ENCODE results near the gene YPEL3.
"Not testable (repeated sequence)": the region's sequence is repeated elsewhere in the genome, so short reads cannot be mapped to it uniquely, and the experiment has no call there.

YPEL3 gene, protein sequence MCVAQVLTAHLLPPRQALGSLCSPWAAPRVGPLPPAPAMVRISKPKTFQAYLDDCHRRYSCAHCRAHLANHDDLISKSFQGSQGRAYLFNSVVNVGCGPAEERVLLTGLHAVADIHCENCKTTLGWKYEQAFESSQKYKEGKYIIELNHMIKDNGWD

DNA sequence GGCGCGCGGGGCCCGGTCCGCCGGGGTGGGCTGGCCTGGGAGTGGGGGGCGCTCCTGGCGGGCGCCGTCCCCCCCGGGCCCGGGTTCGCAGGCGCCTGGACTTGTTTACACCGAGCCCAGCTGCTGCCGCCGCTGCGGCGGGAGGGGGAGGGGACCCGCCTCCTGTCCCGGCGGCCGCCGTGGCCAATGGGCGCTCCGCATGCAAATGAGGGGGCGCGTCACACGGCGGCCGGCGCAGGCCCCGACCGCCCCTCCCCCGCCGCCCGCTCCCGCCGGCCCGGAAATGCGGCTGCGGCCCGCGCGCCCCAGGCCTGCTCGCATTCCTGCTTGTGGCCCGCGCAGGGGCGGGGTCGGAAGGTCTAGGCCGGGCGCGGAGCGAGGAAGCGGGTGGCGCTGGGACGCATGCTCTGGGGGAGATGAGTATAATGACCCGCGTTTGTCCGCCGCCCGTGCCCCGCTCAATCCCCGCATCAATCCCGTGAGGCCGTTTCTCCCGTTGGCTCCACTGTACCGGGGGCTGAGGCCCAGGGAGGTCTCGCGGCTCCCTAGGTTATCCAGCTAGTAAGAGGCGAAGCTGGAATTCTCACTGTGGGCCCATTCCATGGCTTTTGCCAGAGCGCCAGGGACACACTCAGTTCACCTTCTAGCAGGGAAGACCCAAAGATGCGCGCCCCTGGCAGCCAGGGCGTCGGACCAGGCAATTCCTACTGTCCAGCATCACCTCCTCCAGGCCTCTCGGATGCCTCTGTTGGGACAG is at the start of gene YPEL3:
Gene YPEL3, minus strand, starts transcription at position 109 of the 757 bp plus-strand sequence. CDS start 731 bp downstream, outside the sequence.
- DNase-seq = peak; percentile 20 to 94 (median 82)

- no peak for DNase-seq
These were observed 49.6 kb upstream of the YPEL3 start for GRCh38 chr16:30145657-30146056.

GRCh38 chr16:30144917-30145316 is 48.9 kb upstream of the YPEL3 start:
- DNase-seq = no peak

DNA sequence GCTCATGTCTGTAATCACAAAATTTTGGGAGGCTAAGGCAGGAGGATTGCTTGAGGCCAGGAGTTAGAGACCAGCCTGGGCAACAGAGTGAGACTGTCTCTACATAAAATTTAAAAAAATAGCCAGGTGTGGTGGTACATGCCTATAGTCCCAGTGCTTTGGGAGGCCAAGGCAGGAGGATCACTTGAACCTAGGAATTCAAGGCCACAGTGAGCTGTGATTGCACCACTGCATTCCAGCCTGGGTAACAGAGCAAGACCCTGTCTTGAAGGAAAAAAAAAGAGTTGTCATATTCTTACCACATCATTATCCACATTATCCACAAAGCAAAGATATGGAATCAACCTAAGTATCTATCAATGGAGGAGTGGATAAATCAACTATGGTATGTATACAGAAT is 48.0 kb upstream of the YPEL3 start:
- no peak for DNase-seq

- no peak for DNase-seq
These were observed 47.3 kb upstream of the YPEL3 start for GRCh38 chr16:30143347-30143702.

DNA sequence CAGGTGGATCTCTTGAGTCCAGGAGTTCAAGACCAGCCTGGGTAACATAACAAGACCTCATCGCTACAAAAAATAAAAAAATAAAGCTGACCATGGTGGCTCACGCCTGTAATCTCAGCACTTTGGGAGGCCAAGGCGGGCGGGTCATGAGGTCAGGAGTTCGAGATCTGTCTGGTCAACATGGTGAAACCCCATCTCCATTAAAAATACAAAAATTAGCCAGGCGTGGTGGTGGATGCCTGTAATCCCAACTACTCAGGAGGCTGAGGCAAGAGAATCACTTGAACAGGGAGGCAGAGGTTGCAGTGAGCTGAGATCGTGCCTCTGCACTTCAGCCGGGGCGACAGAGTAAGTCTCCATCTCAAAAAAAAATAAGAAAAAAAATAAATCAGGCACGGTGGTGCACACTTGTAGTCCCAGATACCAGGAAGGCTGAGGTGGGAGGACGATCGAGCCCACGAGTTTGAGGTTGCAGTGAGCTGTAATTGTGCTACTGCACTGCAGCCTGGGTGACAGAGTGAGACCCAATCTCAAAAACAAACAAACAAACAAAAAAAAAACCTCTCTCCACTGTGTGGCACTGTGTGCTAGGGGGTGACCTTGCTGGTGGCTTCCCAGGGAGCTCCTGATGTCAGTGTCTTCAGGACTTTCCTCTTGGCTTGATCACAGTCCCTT is 46.8 kb upstream of the YPEL3 start:
- no peak for DNase-seq

GRCh38 chr16:30141750-30142149 is 45.7 kb upstream of the YPEL3 start:
- DNase-seq = no peak

DNA sequence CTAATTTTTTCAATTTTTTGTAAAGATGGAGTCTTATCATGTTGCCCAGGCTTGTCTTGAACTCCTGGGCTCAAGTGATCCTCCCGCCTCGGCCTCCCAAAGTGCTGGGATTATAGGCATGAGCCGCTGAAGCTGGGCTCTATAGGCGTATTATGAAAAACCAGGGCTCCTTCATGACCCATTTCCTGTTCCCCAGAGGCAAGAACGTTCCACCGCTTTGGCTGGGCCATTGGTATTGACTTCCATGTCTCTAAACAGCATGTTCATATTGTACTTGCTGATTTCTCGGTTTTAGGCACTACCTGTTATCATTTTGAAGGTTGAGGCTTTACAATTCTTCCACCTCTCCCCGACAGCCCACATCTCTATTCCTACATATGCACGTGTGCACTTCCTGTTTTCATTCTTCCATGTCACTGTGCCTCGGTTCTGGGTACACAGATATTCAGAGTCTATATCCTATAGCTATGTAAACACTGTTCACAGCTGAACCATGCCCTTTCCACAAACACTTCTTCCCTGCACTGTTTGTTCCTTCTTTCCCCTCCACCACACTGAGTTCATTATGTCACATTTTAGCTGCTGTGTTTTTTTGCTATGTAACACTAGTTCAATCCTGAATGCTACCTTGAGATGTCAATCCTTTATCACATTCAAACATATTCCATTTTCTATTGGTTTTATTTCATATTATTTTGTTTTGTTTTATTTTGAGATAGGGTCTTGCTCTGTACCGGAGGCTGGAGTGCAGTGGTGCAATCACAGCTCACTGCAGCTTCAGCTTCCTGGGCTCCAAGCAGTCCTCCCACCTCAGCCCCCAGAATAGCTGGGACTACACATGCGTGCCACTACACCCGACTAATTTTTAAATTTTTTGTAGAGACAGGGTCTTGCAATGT is 43.8 kb upstream of the YPEL3 start:
- DNase-seq = no peak

- DNase-seq = peak in 2 of 14 donors; percentile 1 to 29
These were observed 41.9 kb upstream of the YPEL3 start for GRCh38 chr16:30137897-30138296.

GRCh38 chr16:30136971-30137605 is 41.1 kb upstream of the YPEL3 start:
- no peak for DNase-seq

- no peak for DNase-seq
These were observed 36.6 kb upstream of the YPEL3 start for GRCh38 chr16:30132591-30132990.

- no peak for DNase-seq
These were observed 36.0 kb upstream of the YPEL3 start for GRCh38 chr16:30131869-30132475.

DNA sequence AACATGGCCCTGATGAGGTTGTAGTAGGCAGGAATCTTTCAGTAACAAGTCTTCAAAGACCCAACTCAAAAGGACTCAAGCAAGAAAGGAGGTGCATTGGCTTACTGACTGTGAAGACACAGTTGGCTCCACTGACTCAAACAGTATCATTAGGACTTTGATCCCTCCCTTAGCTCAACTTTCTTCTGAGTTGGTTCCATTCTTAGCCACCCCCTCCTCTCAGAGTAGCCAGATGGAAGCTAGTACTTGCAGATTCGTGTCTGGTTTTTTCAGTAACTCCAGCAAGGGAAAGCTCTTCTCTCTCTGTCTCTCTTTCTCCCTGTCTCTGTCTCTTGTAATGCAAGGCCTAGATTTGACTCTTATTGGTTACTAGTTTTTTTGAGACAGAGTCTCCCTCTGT is 32.0 kb upstream of the YPEL3 start:
- DNase-seq = no peak

- not testable (repeated sequence) for DNase-seq
These were observed 29.7 kb upstream of the YPEL3 start for GRCh38 chr16:30125690-30126089.

DNA sequence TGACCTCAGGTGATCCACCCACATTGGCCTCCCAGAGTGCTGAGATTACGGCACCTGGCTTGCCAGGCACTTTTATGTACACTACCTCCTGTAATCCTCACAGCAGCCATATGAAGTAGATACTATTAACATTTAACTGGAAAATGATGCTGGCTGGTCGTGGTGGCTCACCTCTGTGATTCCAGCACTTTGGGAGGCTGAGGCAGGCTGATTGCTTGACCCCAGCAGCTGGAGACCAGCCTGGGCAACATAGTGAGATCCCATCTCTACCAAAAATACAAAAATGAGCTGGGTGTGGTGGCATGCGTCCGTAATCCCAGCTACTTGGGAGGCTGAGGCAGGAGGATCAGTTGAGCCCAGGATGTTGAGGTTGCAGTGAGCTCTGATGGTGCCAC is 29.0 kb upstream of the YPEL3 start:
- DNase-seq = no peak

- peak in 2 of 14 donors; percentile 58 to 70 for DNase-seq
These were observed 26.7 kb upstream of the YPEL3 start for GRCh38 chr16:30122604-30123160.

DNA sequence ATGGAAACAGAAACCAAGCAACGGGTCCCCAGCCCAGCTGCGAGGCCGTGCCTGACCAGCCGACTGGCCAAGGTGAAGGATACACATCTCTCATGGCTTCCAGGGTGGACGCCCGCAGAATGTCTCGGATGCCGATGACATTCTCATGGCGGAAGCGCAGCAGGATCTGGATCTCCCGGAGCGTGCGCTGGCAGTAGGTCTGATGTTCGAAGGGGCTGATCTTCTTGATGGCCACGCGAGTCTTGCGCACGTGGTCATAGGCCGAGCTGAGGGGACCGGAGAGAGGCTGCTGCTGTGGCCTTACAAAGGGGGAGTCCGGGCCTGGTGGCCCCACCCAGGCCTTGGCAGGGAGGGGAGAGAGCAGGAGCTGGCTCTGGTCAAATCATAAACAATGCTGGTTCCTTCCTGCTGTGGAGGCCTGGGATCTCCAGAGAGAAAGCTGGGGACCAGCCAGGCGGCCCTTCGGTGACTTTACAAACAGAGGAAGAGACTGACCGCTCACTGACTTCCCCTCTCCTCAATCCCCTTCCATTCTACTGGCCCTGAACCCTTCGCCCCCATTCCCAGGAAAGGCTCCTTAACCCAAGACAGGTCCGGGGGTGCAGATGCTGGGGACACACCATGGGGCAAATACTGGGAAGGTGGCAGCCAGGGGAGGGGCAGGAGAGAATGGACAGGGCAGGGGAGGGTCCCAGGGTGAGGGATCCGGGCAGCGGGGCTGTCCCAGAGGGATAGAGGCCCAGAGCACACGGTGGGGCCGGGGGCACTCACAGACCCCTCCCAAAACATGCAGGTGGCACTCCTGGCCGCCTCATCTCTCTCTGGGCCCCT is 25.9 kb upstream of the YPEL3 start:
- DNase-seq = peak in 9 of 14 donors; percentile 7 to 54 (median 21)

DNA sequence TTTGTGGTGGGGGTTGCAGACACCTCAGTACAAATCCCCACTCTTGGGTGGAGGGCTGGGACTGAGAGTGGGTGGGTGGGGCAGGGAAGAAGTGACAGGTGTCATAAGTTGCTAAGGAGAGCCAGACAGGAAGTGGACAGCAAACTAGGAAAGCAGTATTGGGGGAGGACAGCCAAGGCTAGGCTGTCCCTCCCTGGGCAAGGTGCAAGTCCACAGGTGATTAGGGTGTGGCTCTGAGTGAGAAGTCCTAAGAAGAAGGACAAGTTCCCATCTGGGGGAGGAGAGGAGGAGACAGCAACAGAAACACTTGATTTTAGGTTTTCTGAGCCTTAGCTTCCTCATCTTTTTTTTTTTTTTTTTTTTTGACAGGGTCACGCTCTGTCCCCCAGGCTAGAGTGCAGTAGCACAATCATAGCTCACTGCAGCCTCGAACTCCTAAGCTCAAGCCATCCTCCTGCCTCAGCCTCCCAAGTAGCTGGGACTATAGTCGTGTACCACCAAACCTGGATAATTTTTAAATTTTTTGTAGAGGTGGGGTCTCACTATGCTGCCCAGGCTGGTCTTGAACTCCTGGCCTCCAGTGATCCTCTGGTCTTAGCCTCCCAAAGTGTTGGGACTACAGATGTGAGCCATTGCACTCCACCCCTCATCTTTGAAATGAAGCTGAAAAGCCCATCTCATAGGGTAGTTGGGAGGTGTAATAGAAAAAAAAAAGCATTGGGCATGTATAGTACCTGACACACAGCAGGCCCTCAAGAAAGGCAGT is 24.5 kb upstream of the YPEL3 start:
- no peak for DNase-seq

DNA sequence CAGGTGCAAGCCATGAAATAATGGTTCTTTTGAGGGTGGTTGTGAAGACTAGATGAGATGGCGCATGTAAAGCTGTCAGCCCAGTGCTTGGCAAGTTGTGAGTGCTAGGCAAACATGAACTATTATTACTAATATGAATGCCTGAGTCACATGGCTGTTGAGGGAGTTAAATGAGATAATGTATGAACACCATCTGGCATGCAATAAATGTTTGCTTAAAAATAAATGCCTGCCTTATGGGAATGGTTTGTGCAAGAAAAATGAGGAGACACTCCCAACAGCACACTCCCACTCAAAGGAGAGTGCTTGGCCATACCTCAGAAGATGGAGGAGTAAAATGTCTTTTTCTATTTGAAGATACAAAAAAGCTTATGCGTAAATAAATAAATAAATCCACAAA is 23.4 kb upstream of the YPEL3 start:
- no peak for DNase-seq

GRCh38 chr16:30117768-30118167 is 21.8 kb upstream of the YPEL3 start:
- DNase-seq = no peak

Measured in C1 segment of cervical spinal cord (tissue), 14 donors.